PC-9 (cell line): ENCODE data around the gene AKAP8. TPM values are rescaled to one million over a fixed set of nuclear protein-coding genes. Genes with fewer than 3 reads are reported as not detected.

Experiments
- BruUV-seq: library from RNA; stranded (reverse); fragments of 400-500 nt; replicated peaks from 2 replicates; lab custom pipeline; 2021; lab: Mats Ljungman, UMichigan
- CTCF ChIA-PET: fragments of 300-600 bp; sonication (Branson Sonifier 250); formaldehyde crosslinking; loops from one replicate; lab custom pipeline; 2022; ENCODE audit warnings: antibody characterized with exemption; lab: Charles Lee
- POLR2A ChIA-PET: fragments of 300-600 bp; sonication (Branson Sonifier 250); formaldehyde crosslinking; loops from one replicate; lab custom pipeline; 2022; ENCODE audit warnings: antibody characterized with exemption; ENCODE audit not compliant: unreplicated experiment; lab: Charles Lee
- DNase-seq, 2 experiments: peaks; one replicate each; pipeline versions ENCODE4 v3.0.0 to v3.0.0-alpha.2; 2015 to 2022; ENCODE audit warnings: mixed read lengths in 1 of 2
- H2AFZ ChIP-seq: fragments of 200-600 bp; sonication (generic); 2 replicates; pipeline ENCODE4 v1.8.1; 2017; ENCODE audit warnings: antibody characterized with exemption
- H3F3A ChIP-seq: fragments of 200-600 bp; sonication (generic); 2 replicates; pipeline ENCODE4 v1.8.1; 2017; ENCODE audit warnings: antibody characterized with exemption, mild to moderate bottlenecking, low read depth; ENCODE audit not compliant: insufficient read depth
- H3K27ac ChIP-seq: fragments of 200-600 bp; sonication (generic); 2 replicates; pipeline ENCODE4 v1.6.1; 2016; ENCODE audit warnings: mixed run types
- H3K27me3 ChIP-seq: fragments of 200-600 bp; sonication (generic); 2 replicates; pipeline ENCODE4 v1.6.1; 2016; ENCODE audit warnings: low read depth, mixed run types; ENCODE audit not compliant: insufficient read depth
- H3K36me3 ChIP-seq: fragments of 200-600 bp; sonication (generic); 2 replicates; pipeline ENCODE4 v1.6.1; 2016; ENCODE audit warnings: low read depth, mixed run types
- H3K4me1 ChIP-seq: fragments of 200-600 bp; sonication (generic); replicated peaks from 2 replicates; pipeline ENCODE4 v1.6.1; 2016; ENCODE audit warnings: mixed run types; ENCODE audit not compliant: insufficient read depth
- H3K4me2 ChIP-seq: fragments of 200-600 bp; sonication (generic); 2 replicates; pipeline ENCODE4 v1.6.1; 2017; ENCODE audit warnings: mixed run types
- H3K4me3 ChIP-seq: fragments of 200-600 bp; sonication (generic); 2 replicates; pipeline ENCODE4 v1.6.1; 2016; ENCODE audit warnings: mixed run types
- H3K79me2 ChIP-seq: fragments of 200-600 bp; sonication (generic); 2 replicates; pipeline ENCODE4 v1.6.1; 2017; ENCODE audit warnings: low read depth, mixed run types
- H3K9me2 ChIP-seq: fragments of 200-600 bp; sonication (generic); 2 replicates; pipeline ENCODE4 v1.8.1; 2017; ENCODE audit warnings: mild to moderate bottlenecking; ENCODE audit not compliant: insufficient read depth
- H3K9me3 ChIP-seq: fragments of 200-600 bp; sonication (generic); 2 replicates; pipeline ENCODE4 v1.8.1; 2016; ENCODE audit warnings: low read depth; ENCODE audit not compliant: insufficient read depth
- H4K20me1 ChIP-seq: fragments of 200-600 bp; sonication (generic); 2 replicates; pipeline ENCODE4 v1.8.1; 2017; ENCODE audit not compliant: insufficient read depth
- CTCF ChIP-seq: fragments of 200-600 bp; sonication (generic); conservative IDR thresholded peaks from 2 replicates; pipeline ENCODE4 v1.6.1; 2017; ENCODE audit warnings: mixed run types, antibody characterized with exemption, mild to moderate bottlenecking, moderate library complexity
- EZH2 ChIP-seq: fragments of 200-600 bp; sonication (generic); IDR thresholded peaks from 2 replicates; pipeline ENCODE4 v1.8.0; 2017; ENCODE audit warnings: antibody characterized with exemption, low read depth
- intact Hi-C: fragments of 100-400 bp; cut with micrococcal nuclease; formaldehyde crosslinking; loops from one replicate; pipeline ENCODE4 v1.10.0; 2022; ENCODE audit not compliant: unreplicated experiment
- total RNA-seq: library from RNA; stranded (reverse); gene quantifications from 2 replicates; pipeline ENCODE4 v1.2.3, GENCODE V29; 2021

The AKAP8 gene
- total RNA-seq, 1 experiment from 2014 or later = 43.4 TPM

GRCh38 chr19:15393963-15394362 lies 14.4 kb upstream of the AKAP8 start:
- peaks cover 13% of the 10 kb centered on the region; the same call in 1 of the 2 replicates for H3K79me2 ChIP-seq
- TF ChIP-seq EZH2 = no peak
- TF ChIP-seq CTCF = no peak

GRCh38 chr19:15390814-15391213 lies 11.2 kb upstream of the AKAP8 start:
- TF ChIP-seq EZH2 (no peak), CTCF (no peak)
- H3K4me2 ChIP-seq = no peak overlapping the region
- peaks cover 32% of the 10 kb centered on the region; the same call in 1 of the 2 replicates for H3F3A ChIP-seq
- H3K27ac ChIP-seq = no peak overlapping the region
- peaks cover 13% of the 10 kb centered on the region; the same call in 1 of the 2 replicates for H3K79me2 ChIP-seq
- H3K4me1 ChIP-seq = no peaks in the 10 kb centered on the region
- peaks cover 15% of the 10 kb centered on the region for H3K36me3 ChIP-seq
- H3K27me3 ChIP-seq = no peaks in the 10 kb centered on the region
- H3K4me3 ChIP-seq = no peak overlapping the region
- H4K20me1 ChIP-seq = peaks cover 32% of the 10 kb centered on the region
- no peaks in the 10 kb centered on the region for H3K9me3 ChIP-seq
- ChIA-PET CTCF (no interaction called here), POLR2A (interaction anchor here (0.6 kb wide), 1 partner anchor 96 kb away, joined by 7 read pairs; no protein-coding TSS in a partner anchor)
- intact Hi-C loops = no loop called here
- H2AFZ ChIP-seq = no peak overlapping the region
- no peak for DNase-seq
- 0 out of 2 replicates have a peak, but pooled peaks cover 3% of the 10 kb centered on the region for H3K9me2 ChIP-seq
- BruUV-seq = no TSS peak

More at GRCh38 chr19:15393963-15394362, 14.4 kb upstream of the AKAP8 start:
- no peak overlapping the region for H3K27ac ChIP-seq
- peaks cover 37% of the 10 kb centered on the region; the same call in 1 of the 2 replicates for H3F3A ChIP-seq
- H4K20me1 ChIP-seq = peaks cover 31% of the 10 kb centered on the region
- ChIA-PET POLR2A (no interaction called here), CTCF (no interaction called here)
- no peaks in the 10 kb centered on the region for H3K27me3 ChIP-seq
- intact Hi-C loops = no loop called here
- H3K4me1 ChIP-seq = no peaks in the 10 kb centered on the region
- H3K36me3 ChIP-seq = peaks cover 19% of the 10 kb centered on the region
- no peak overlapping the region for H2AFZ ChIP-seq
- no peak overlapping the region for H3K4me3 ChIP-seq
- BruUV-seq = no TSS peak
- no peak for DNase-seq
- no peaks in the 10 kb centered on the region for H3K9me3 ChIP-seq
- H3K9me2 ChIP-seq = 0 out of 2 replicates have a peak, but pooled peaks cover 3% of the 10 kb centered on the region
- no peak overlapping the region for H3K4me2 ChIP-seq

- no peak for DNase-seq
- Histone ChIP-seq H3K4me1 (peaks cover 15% of the 10 kb centered on the region), H3K4me3 (no peak overlapping the region), H3K27me3 (no peaks in the 10 kb centered on the region), H3K4me2 (no peak overlapping the region), H2AFZ (no peak overlapping the region), H3K27ac (no peak overlapping the region), H3K9me2 (no peaks in the 10 kb centered on the region), H3K36me3 (no peaks in the 10 kb centered on the region), H3K79me2 (peaks cover 25% of the 10 kb centered on the region), H3K9me3 (no peaks in the 10 kb centered on the region), H3F3A (peaks cover 46% of the 10 kb centered on the region), H4K20me1 (peaks cover 10% of the 10 kb centered on the region)
- intact Hi-C loops = no loop called here
- CTCF ChIA-PET = no interaction called here
- BruUV-seq = no TSS peak
- TF ChIP-seq CTCF = no peak
- POLR2A ChIA-PET = no interaction called here
Observed at GRCh38 chr19:15381864-15382263, 2.3 kb upstream of the AKAP8 start.
